Rectal smooth muscle tissue (tissue), 1 donor: ENCODE measurements around the gene BTN3A1.

Source experiments
- H3K27ac ChIP-seq: one replicate; pipeline ENCODE4 v1.7.0; 2013; ENCODE audit warnings: low read depth, low read length, inconsistent platforms
- H3K27me3 ChIP-seq: one replicate; pipeline ENCODE4 v1.7.0; 2013; ENCODE audit warnings: low read length; ENCODE audit not compliant: control insufficient read depth, insufficient read depth
- H3K36me3 ChIP-seq: one replicate; pipeline ENCODE4 v1.7.0; 2013; ENCODE audit warnings: low read length; ENCODE audit not compliant: control insufficient read depth, insufficient read depth
- H3K4me1 ChIP-seq: one replicate; pipeline ENCODE4 v1.7.0; 2013; ENCODE audit warnings: low read length; ENCODE audit not compliant: control insufficient read depth, insufficient read depth
- H3K4me3 ChIP-seq: one replicate; pipeline ENCODE4 v1.7.0; 2013; ENCODE audit warnings: low read length
- H3K9ac ChIP-seq: one replicate; pipeline ENCODE4 v1.7.0; 2013; ENCODE audit warnings: low read length

Gene BTN3A1

GRCh38 chr6:26437550-26437949 is 35.5 kb downstream of the BTN3A1 start:
- no peak overlapping the region for H3K4me3 ChIP-seq
- H3K27me3 ChIP-seq, result no peaks in the 10 kb centered on the region
- H3K4me1 ChIP-seq, result peaks cover 10% of the 10 kb centered on the region
- no peaks in the 10 kb centered on the region for H3K36me3 ChIP-seq
- H3K9ac ChIP-seq, result no peak overlapping the region
- H3K27ac ChIP-seq, result no peak overlapping the region

- H3K9ac ChIP-seq, result no peak overlapping the region
- no peak overlapping the region for H3K4me3 ChIP-seq
- no peak overlapping the region for H3K27ac ChIP-seq
- H3K4me1 ChIP-seq, result peaks cover 10% of the 10 kb centered on the region
- H3K36me3 ChIP-seq, result no peaks in the 10 kb centered on the region
- H3K27me3 ChIP-seq, result no peaks in the 10 kb centered on the region
These were observed 35.9 kb downstream of the BTN3A1 start for GRCh38 chr6:26438000-26438399.

- peaks cover 10% of the 10 kb centered on the region for H3K4me1 ChIP-seq
- H3K4me3 ChIP-seq, result peak overlapping the region; percentile 86
- H3K27ac ChIP-seq, result peak overlapping the region; percentile 35
- peaks cover 1% of the 10 kb centered on the region for H3K36me3 ChIP-seq
- H3K9ac ChIP-seq, result no peak overlapping the region
- H3K27me3 ChIP-seq, result no peaks in the 10 kb centered on the region
These were observed 37.4 kb downstream of the BTN3A1 start for GRCh38 chr6:26439151-26440125.

- no peaks in the 10 kb centered on the region for H3K27me3 ChIP-seq
- peaks cover 10% of the 10 kb centered on the region for H3K4me1 ChIP-seq
- H3K4me3 ChIP-seq, result peak overlapping the region; percentile 86
- peak overlapping the region; percentile 82 for H3K27ac ChIP-seq
- H3K9ac ChIP-seq, result peak overlapping the region; percentile 61
- H3K36me3 ChIP-seq, result peaks cover 6% of the 10 kb centered on the region
These were observed 38.9 kb downstream of the BTN3A1 start for GRCh38 chr6:26440977-26441358.

- Histone ChIP-seq H3K36me3 (peaks cover 6% of the 10 kb centered on the region), H3K27ac (no peak overlapping the region), H3K27me3 (no peaks in the 10 kb centered on the region), H3K4me3 (peak overlapping the region; percentile 12), H3K4me1 (peaks cover 10% of the 10 kb centered on the region), H3K9ac (no peak overlapping the region)
These were observed 39.9 kb downstream of the BTN3A1 start for GRCh38 chr6:26441977-26442376.

- peaks cover under 1% of the 10 kb centered on the region for H3K4me1 ChIP-seq
These were observed 44.0 kb downstream of the BTN3A1 start for GRCh38 chr6:26445934-26446667.

GRCh38 chr6:26447257-26447656 is 45.2 kb downstream of the BTN3A1 start:
- Histone ChIP-seq H3K4me1 (no peaks in the 10 kb centered on the region), H3K27me3 (no peaks in the 10 kb centered on the region), H3K9ac (no peak overlapping the region), H3K27ac (no peak overlapping the region), H3K4me3 (no peak overlapping the region), H3K36me3 (peaks cover 11% of the 10 kb centered on the region)

More at GRCh38 chr6:26445934-26446667, 44.0 kb downstream of the BTN3A1 start:
- H3K36me3 ChIP-seq, result peaks cover 11% of the 10 kb centered on the region
- H3K4me3 ChIP-seq, result no peak overlapping the region
- no peak overlapping the region for H3K27ac ChIP-seq
- no peak overlapping the region for H3K9ac ChIP-seq
- H3K27me3 ChIP-seq, result no peaks in the 10 kb centered on the region

GRCh38 chr6:26450240-26450639 is 48.2 kb downstream of the BTN3A1 start:
- Histone ChIP-seq H3K9ac (no peak overlapping the region), H3K4me3 (no peak overlapping the region), H3K27ac (no peak overlapping the region), H3K36me3 (peaks cover 5% of the 10 kb centered on the region), H3K4me1 (no peaks in the 10 kb centered on the region), H3K27me3 (no peaks in the 10 kb centered on the region)

- Histone ChIP-seq H3K4me3 (no peak overlapping the region), H3K36me3 (peaks cover 5% of the 10 kb centered on the region)
These were observed 50.7 kb downstream of the BTN3A1 start for GRCh38 chr6:26452631-26453235.

GRCh38 chr6:26454631-26455030 is 52.6 kb downstream of the BTN3A1 start:
- no peak overlapping the region for H3K9ac ChIP-seq
- H3K4me1 ChIP-seq, result peaks cover 8% of the 10 kb centered on the region
- H3K36me3 ChIP-seq, result peaks cover 2% of the 10 kb centered on the region
- no peaks in the 10 kb centered on the region for H3K27me3 ChIP-seq
- no peak overlapping the region for H3K27ac ChIP-seq
- no peak overlapping the region for H3K4me3 ChIP-seq

More at GRCh38 chr6:26452631-26453235, 50.7 kb downstream of the BTN3A1 start:
- H3K4me1 ChIP-seq, result no peaks in the 10 kb centered on the region
- no peak overlapping the region for H3K27ac ChIP-seq
- H3K9ac ChIP-seq, result no peak overlapping the region
- H3K27me3 ChIP-seq, result no peaks in the 10 kb centered on the region

- Histone ChIP-seq H3K9ac (no peak overlapping the region), H3K4me1 (peaks cover 11% of the 10 kb centered on the region), H3K4me3 (no peak overlapping the region), H3K27me3 (no peaks in the 10 kb centered on the region), H3K36me3 (no peaks in the 10 kb centered on the region), H3K27ac (no peak overlapping the region)
These were observed 53.4 kb downstream of the BTN3A1 start for GRCh38 chr6:26455357-26455970.
